Spinal cord (tissue), 10 donors: ENCODE measurements around the gene EVC. TPM values are rescaled to one million over a fixed set of nuclear protein-coding genes. Genes with fewer than 3 reads are reported as not detected.

ENCODE experiments used
- DNase-seq, 6 donors: peaks; one replicate each; pipeline versions ENCODE4 v3.0.0 to v3.0.0-alpha.2; 2013 to 2015; ENCODE audit warnings: low spot score in 6 of 6, low read depth in 4 of 6
- H3K27ac ChIP-seq: one replicate; pipeline ENCODE4 v1.5.1; 2013; ENCODE audit warnings: low read depth, low read length, control low read depth
- H3K27me3 ChIP-seq: one replicate; pipeline ENCODE4 v1.6.1; 2013; ENCODE audit warnings: low read length; ENCODE audit not compliant: control insufficient read depth, insufficient read depth
- H3K36me3 ChIP-seq: one replicate; pipeline ENCODE4 v1.6.1; 2013; ENCODE audit warnings: low read length; ENCODE audit not compliant: control insufficient read depth, insufficient read depth
- H3K4me1 ChIP-seq: one replicate; pipeline ENCODE4 v1.6.1; 2013; ENCODE audit warnings: low read length; ENCODE audit not compliant: control insufficient read depth, insufficient read depth
- H3K4me3 ChIP-seq: one replicate; pipeline ENCODE4 v1.5.1; 2013; ENCODE audit warnings: low read depth, low read length, control low read depth
- H3K9me3 ChIP-seq: one replicate; pipeline ENCODE4 v1.6.1; 2013; ENCODE audit warnings: low read length; ENCODE audit not compliant: control insufficient read depth, insufficient read depth
- WGBS: methylation state at CpG from one replicate; pipeline ENCODE4 v1.1.5; 2013; ENCODE audit warnings: missing lambda C conversion rate; ENCODE audit not compliant: insufficient coverage; 5-methylcytosine and 5-hydroxymethylcytosine counted together
- polyA plus RNA-seq, 2 donors: library from polyadenylated mRNA; unstranded; fragments of 120-200 nt; gene quantifications; one replicate each; pipeline ENCODE4 v1.2.1, GENCODE V29; 2013; ENCODE audit not compliant: insufficient read length in 2 of 2
- total RNA-seq, 2 donors: library from RNA; depleted of rRNA in 1 of 2; stranded (reverse); fragments of 120-200 nt in 1 of 2; fragments of >200 nt in 1 of 2; gene quantifications; one replicate each; pipeline versions ENCODE4 v1.2.3 to v1.2.4, GENCODE V29; 2013 to 2014
- donor health status: healthy.

The EVC gene
- total and polyA plus RNA-seq, 4 donors: 9.9 to 20.8 (median 10.5) TPM

DNA sequence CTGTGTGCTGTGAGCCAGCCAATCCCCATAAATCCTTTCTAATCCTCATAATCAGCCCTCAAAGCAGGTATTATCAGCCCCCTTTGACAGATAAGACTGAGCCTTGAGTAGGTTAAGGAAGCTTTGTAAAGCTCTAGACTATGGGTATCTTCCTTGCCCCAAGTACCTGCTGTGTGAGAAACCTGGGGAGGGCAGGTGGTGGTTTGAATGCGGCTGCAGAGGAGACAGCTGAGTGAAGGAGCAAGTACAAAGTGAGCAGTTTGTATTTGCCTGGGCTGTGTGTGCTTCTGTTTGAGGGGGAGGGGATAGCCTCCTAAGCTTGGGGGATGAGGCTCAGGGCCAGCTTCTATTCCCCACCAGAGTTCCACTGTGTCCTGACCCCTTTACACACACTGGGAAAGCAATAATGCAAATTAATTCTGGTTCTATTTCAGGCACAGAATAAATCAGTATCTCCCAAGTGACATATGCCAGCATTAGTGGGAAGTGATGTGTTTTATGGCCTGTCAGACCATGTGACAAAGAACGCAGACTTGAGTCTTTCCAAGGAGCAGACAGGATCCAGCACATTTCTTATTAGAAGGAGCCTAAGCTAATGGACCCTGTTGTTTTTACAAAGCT lies 63.5 kb downstream of the EVC start:
- DNase-seq: peak in 2 of 6 donors; percentile 2 to 64
- peaks cover 11% of the 10 kb centered on the region for H3K9me3 ChIP-seq
- no peaks in the 10 kb centered on the region for H3K4me1 ChIP-seq
- peaks cover 11% of the 10 kb centered on the region for H3K36me3 ChIP-seq
- no peak overlapping the region for H3K27ac ChIP-seq
- WGBS: 80% methylated on average over 1 of the region's 2 CpGs
- H3K4me3 ChIP-seq: no peak overlapping the region
- H3K27me3 ChIP-seq: no peaks in the 10 kb centered on the region

DNA sequence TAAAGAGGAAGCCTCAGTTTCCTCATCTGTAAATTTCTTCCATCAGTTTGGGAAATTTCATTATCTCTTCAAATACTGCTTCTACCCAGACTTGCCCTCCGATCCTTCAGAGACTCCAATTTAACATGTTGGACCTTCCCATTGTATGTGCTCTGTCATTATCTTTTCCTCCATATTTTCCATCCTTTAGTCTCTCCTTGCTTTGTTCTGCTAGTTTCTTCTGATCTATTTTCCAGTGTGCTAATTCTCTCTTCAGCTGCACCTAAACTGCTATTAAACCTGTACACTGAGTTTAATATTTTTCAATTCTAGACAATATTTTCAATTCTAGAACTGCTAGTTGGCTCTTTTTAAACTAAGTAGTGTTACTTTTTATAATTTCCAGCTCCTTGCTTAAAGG lies 65.5 kb downstream of the EVC start:
- H3K27ac ChIP-seq: no peak overlapping the region
- H3K9me3 ChIP-seq: peaks cover 11% of the 10 kb centered on the region
- 100% methylated on average over 1 of the region's 1 CpG for WGBS
- no peak overlapping the region for H3K4me3 ChIP-seq
- H3K27me3 ChIP-seq: no peaks in the 10 kb centered on the region
- H3K36me3 ChIP-seq: peaks cover 5% of the 10 kb centered on the region
- no peaks in the 10 kb centered on the region for H3K4me1 ChIP-seq
- DNase-seq: no peak

DNA sequence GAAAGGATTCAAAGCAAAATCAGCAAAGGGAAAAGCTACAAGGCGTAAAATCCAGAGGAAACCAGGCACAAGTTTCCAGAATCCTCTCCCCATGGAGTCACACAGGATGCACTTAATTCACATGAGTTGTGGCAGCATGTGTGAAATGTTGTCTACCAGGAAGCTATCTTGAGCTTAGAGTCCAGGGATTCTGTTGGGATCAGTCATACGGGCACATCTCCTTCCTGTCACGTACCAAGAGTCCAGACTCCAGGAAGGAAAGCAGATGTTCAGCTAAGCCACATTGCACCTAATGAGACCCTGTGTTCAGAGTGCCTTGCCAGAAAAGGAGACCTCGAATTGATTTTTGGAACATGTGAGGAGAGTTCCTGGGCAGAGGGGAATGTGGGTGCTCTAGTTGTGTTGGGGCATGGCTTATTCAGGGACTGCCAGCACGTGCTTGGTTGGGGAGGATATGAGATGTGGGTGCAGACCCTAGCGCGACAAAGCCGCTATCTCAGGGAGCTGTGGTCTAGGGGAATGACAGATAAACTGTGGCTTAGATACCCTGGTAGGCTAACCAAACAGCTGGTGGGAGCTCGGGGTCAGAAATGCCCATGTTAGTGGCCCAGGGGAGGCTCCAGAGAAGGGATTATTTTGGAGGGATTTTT lies 70.0 kb downstream of the EVC start:
- no peak overlapping the region for H3K27ac ChIP-seq
- H3K4me3 ChIP-seq: no peak overlapping the region
- H3K27me3 ChIP-seq: no peaks in the 10 kb centered on the region
- WGBS: 91% methylated on average over 8 of the region's 9 CpGs
- peaks cover 8% of the 10 kb centered on the region for H3K36me3 ChIP-seq
- H3K4me1 ChIP-seq: no peaks in the 10 kb centered on the region
- H3K9me3 ChIP-seq: peaks cover 11% of the 10 kb centered on the region
- no peak for DNase-seq

DNA sequence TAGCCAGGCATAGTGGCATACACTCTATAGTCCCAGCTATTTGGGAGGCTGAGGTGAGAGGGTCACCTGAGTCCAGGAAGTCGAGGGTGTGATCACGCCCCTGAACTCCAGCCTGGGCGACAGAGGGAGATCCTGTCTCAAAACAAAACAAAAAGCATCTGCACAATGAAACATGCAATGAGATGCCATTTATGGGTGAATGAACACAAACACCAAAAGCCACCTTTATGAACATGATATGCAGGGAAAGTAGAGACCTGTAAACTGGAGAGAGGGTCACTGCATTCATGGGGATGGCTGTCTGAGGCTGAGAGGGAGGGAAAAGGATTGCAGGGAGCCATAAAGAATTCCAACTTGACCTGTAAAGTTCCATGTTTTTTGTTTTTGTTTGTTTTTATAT lies 70.7 kb downstream of the EVC start:
- Histone ChIP-seq H3K4me3 (no peak overlapping the region), H3K27ac (no peak overlapping the region), H3K4me1 (no peaks in the 10 kb centered on the region), H3K36me3 (peaks cover 8% of the 10 kb centered on the region), H3K27me3 (no peaks in the 10 kb centered on the region), H3K9me3 (peaks cover 6% of the 10 kb centered on the region)
- no CpG with 5 or more reads among the region's 3 CpGs for WGBS
- DNase-seq: no peak

DNA sequence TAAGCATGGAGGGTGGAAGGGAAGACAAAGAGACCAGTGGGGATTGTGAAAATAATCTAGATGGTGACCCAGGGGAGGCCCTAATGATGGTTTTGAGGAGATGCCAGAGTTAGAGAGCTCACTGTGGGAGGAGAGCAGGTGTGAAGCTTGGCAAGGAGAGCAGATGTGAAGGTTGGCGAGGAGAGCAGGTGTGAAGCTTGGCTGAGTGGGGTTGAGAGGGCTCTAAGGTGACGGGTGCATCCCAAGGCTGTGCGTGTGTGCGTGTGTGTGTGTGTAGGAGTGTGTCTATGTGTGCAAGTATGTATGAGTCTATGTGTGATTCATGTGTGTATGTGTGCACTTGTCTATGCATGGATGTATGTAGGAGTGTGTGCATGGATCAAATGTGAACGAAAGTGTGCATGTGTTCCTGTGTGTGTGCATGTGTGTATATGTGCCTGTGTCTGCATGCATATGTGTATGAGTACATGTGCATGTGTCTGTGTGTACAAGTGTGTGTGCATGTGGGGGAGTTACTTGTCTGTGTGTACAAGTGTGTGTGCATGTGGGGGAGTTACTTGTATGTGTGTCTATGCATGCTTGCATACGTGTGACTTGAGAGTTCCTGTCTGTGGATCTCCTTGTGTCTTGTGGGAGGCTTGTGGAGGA lies 72.0 kb downstream of the EVC start:
- Histone ChIP-seq H3K27me3 (no peaks in the 10 kb centered on the region), H3K27ac (no peak overlapping the region), H3K4me3 (no peak overlapping the region), H3K36me3 (peaks cover 8% of the 10 kb centered on the region), H3K4me1 (no peaks in the 10 kb centered on the region), H3K9me3 (no peaks in the 10 kb centered on the region)
- peak in 1 of 6 donors; percentile 17 for DNase-seq
- WGBS: 88% methylated on average over 6 of the region's 6 CpGs

DNA sequence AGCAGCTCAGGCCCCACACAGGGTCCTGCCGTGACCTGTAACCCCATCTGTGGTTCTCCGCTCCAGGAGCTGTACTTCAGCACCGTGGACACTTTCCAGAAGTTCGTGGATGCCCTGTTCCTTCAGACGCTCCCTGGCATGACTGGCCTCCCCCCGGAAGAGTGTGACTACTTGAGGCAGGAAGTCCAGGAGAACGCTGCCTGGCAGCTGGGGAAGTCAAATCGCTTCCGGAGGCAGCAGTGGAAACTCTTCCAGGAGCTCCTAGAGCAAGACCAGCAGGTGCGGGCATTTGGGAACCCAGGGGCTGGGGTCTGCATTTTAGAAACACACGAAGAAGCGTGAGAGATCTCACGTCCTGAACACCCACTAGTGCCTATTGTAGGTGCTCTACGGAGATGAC lies 72.5 kb downstream of the EVC start:
- no peak for DNase-seq
- Histone ChIP-seq H3K27ac (no peak overlapping the region), H3K9me3 (no peaks in the 10 kb centered on the region), H3K36me3 (peaks cover 8% of the 10 kb centered on the region), H3K4me1 (no peaks in the 10 kb centered on the region), H3K27me3 (no peaks in the 10 kb centered on the region), H3K4me3 (no peak overlapping the region)
- 91% methylated on average over 10 of the region's 14 CpGs for WGBS

DNA sequence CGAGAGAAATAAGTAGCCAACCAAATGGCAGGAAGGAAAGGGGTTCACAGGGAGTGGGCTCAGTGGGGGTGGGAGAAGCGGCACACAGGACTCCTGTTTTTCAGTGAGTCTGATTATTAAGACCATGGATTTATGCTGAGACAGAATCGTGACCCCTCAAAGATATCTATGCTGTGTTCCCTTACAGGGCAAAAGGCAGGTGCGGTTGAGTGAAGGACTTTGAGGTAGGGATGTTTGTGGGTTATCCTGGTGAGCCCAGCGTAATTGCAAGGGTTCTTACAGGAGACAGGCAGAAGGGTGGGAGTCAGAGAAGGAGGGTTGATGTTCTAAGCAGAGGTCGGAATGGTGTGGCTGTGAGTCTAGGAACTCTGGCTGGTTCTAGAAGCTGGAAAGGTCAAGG lies 73.0 kb downstream of the EVC start:
- Histone ChIP-seq H3K27me3 (no peaks in the 10 kb centered on the region), H3K4me1 (no peaks in the 10 kb centered on the region), H3K9me3 (no peaks in the 10 kb centered on the region), H3K27ac (no peak overlapping the region), H3K36me3 (peaks cover 9% of the 10 kb centered on the region), H3K4me3 (no peak overlapping the region)
- WGBS: 98% methylated on average over 5 of the region's 6 CpGs
- no peak for DNase-seq

DNA sequence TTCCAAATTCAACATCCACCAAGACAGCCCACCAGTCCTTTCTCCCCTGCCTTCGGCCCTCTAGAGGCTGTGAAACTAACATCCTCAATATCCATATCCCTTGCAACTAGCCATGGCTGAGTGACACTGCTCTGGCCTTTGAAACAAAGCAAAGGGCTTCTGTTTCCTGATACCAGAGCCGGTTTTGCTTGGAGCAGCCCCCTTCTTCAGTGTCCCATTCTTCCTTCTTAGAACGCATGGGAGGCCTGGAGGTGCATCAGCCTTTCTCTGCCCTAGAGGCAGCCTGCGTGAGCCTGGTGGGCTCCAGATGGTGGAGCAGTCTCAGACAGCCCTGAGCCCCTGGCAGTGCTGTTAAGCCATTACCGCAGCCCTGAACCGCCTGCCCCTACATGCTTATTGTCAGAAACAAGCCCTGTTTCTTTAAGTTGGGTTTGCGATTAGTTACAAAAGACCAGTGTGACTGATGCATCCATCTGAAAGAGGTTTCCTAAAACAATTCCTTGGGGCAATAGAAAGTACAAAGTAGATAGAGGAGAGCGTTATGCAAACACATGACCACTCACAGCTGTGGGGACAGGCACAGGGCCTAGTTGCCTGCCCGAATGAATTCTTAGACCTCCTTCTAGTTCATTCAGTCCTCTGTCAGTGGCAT lies 74.1 kb downstream of the EVC start:
- H3K27ac ChIP-seq: no peak overlapping the region
- H3K4me1 ChIP-seq: no peaks in the 10 kb centered on the region
- 49% methylated on average over 4 of the region's 9 CpGs for WGBS
- no peaks in the 10 kb centered on the region for H3K27me3 ChIP-seq
- DNase-seq: peak in 2 of 6 donors; percentile 4 to 23
- no peaks in the 10 kb centered on the region for H3K9me3 ChIP-seq
- no peak overlapping the region for H3K4me3 ChIP-seq
- H3K36me3 ChIP-seq: peaks cover 11% of the 10 kb centered on the region

DNA sequence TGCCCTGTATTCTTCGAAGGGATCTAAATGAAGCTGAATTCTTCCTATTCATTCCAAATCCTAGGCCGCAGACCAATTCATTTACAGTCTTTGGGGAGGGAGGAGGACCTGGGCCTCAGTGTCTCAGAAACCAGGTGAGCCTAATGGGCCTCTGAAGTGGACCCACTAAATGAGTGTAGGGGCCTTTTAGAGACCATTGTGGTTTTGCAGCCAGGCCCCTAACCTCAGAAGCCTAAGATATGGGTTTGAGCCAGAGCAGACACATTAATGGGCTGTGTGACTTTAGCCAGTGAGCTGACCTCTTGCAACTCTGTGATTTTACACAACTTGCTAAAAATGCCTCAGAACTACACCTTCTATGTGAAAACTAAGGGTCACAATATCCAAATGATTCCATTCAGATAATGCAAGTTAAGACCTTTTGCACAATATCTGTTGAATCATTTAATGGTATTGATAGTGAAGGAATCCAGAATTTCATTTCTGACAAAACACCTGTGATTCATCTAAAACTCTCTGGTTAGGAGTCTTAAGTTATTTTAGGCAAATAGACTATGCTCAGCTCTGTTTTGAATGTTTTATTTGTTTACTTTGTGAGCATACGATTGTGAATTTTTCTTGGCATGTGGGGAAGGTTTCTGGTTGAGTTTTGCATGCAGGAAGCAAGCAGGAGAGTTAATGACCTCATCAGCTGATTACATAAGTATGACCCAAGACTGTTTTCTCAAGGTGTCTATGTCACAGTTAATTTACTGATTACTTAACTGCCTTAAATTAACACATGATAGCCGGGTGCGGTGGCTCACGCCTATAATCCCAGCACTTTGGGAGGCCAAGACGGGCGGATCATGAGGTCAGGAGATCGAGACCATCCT lies 75.0 kb downstream of the EVC start:
- peak in 1 of 6 donors; percentile 13 for DNase-seq
- Histone ChIP-seq H3K4me3 (no peak overlapping the region), H3K9me3 (no peaks in the 10 kb centered on the region), H3K27me3 (no peaks in the 10 kb centered on the region), H3K36me3 (peaks cover 11% of the 10 kb centered on the region), H3K4me1 (no peaks in the 10 kb centered on the region), H3K27ac (no peak overlapping the region)
- no CpG with 5 or more reads among the region's 9 CpGs for WGBS
